Ascending aorta (tissue), 2 donors: ENCODE results near the gene FOXC1. TPM values are rescaled to one million over a fixed set of nuclear protein-coding genes. Genes with fewer than 3 reads are reported as not detected.

Experiments used
- DNase-seq, 2 donors: peaks; one replicate each; pipeline ENCODE4 v3.0.0-alpha.2; 2019; ENCODE audit warnings: low spot score in 2 of 2
- H3K27ac ChIP-seq, 2 donors: fragments of 200-600 bp; sonication (generic); one replicate each; pipeline ENCODE4 v1.5.1; 2016 to 2017; ENCODE audit warnings: mild to moderate bottlenecking in 1 of 2
- H3K27me3 ChIP-seq: fragments of 200-600 bp; sonication (generic); one replicate; pipeline ENCODE4 v1.5.1; 2017
- H3K36me3 ChIP-seq, 2 donors: fragments of 200-600 bp; sonication (generic); one replicate each; pipeline ENCODE4 v1.5.1; 2016
- H3K4me1 ChIP-seq, 2 donors: fragments of 200-600 bp; sonication (generic); one replicate each; pipeline ENCODE4 v1.5.1; 2016 to 2017; ENCODE audit warnings: mild to moderate bottlenecking in 1 of 2
- H3K4me3 ChIP-seq, 2 donors: fragments of 200-600 bp; sonication (generic); one replicate each; pipeline ENCODE4 v1.5.1; 2016 to 2017; ENCODE audit warnings: mild to moderate bottlenecking in 1 of 2
- H3K9me3 ChIP-seq, 2 donors: fragments of 200-600 bp; sonication (generic); one replicate each; pipeline ENCODE4 v1.5.1; 2016
- CTCF ChIP-seq, 3 experiments: fragments of 200-600 bp in 2 of 3; fragments of 450-650 bp in 1 of 3; sonication (generic) in 2 of 3; IDR thresholded peaks; one replicate each; pipeline ENCODE4 v1.5.1; 2016 to 2019; ENCODE audit warnings: antibody characterized with exemption in 3 of 3, mild to moderate bottlenecking in 1 of 3, moderate library complexity in 1 of 3
- intact Hi-C: fragments of 100-400 bp; cut with DNase I; formaldehyde crosslinking; loops from one replicate; pipeline ENCODE4 v1.15.1; 2023
- total RNA-seq: library from RNA; depleted of rRNA; stranded (reverse); fragments of >200 nt; gene quantifications from one replicate; pipeline ENCODE4 v1.1.0, GENCODE V29; 2016

Gene FOXC1
- total RNA-seq, 1 donor from 2014 or later, result 125 TPM

- Histone ChIP-seq H3K4me1 (peaks cover 2 to 28% of the 10 kb centered on the region in 2 donors), H3K9me3 (no peaks in the 10 kb centered on the region), H3K4me3 (peak overlapping the region in 1 of 2 donors; percentile 94), H3K27me3 (no peaks in the 10 kb centered on the region), H3K36me3 (no peaks in the 10 kb centered on the region), H3K27ac (peak overlapping the region; percentile 96 to 100)
- no peak for DNase-seq
- no peak for TF ChIP-seq CTCF (IDR thresholded peaks at IDR 0.05)
- intact Hi-C loops, result loop anchor here (5.0 kb wide), 1 partner anchor 189 kb away; no protein-coding TSS in a partner anchor
Observed at GRCh38 chr6:1627827-1628560, 18.3 kb downstream of the FOXC1 start.

- H3K27ac ChIP-seq, result peak overlapping the region; percentile 96 to 100
- intact Hi-C loops, result loop anchor here (5.0 kb wide), 1 partner anchor 188 kb away; no protein-coding TSS in a partner anchor
- no peak for TF ChIP-seq CTCF (IDR thresholded peaks at IDR 0.05)
- H3K9me3 ChIP-seq, result no peaks in the 10 kb centered on the region
- DNase-seq, result no peak
- no peaks in the 10 kb centered on the region for H3K27me3 ChIP-seq
- peaks cover under 1 to 30% of the 10 kb centered on the region in 2 donors for H3K4me1 ChIP-seq
- H3K36me3 ChIP-seq, result no peaks in the 10 kb centered on the region
- H3K4me3 ChIP-seq, result peak overlapping the region in 1 of 2 donors; percentile 94
Observed at GRCh38 chr6:1629316-1629715, 19.6 kb downstream of the FOXC1 start.

GRCh38 chr6:1630212-1630770, 20.6 kb downstream of the FOXC1 start:
- TF ChIP-seq CTCF (IDR thresholded peaks at IDR 0.05), result no peak
- peaks cover 3 to 39% of the 10 kb centered on the region in 2 donors for H3K4me1 ChIP-seq
- H3K4me3 ChIP-seq, result no peak overlapping the region
- no peaks in the 10 kb centered on the region for H3K27me3 ChIP-seq
- intact Hi-C loops, result no loop called here
- peak overlapping the region in 1 of 2 donors; percentile 24 for H3K27ac ChIP-seq
- no peaks in the 10 kb centered on the region for H3K36me3 ChIP-seq
- DNase-seq, result peak in 1 of 2 donors; percentile 60
- no peaks in the 10 kb centered on the region for H3K9me3 ChIP-seq

- Histone ChIP-seq H3K27me3 (no peaks in the 10 kb centered on the region), H3K9me3 (no peaks in the 10 kb centered on the region), H3K4me3 (no peak overlapping the region), H3K27ac (no peak overlapping the region), H3K36me3 (no peaks in the 10 kb centered on the region), H3K4me1 (peaks cover 3 to 43% of the 10 kb centered on the region in 2 donors)
- no peak for TF ChIP-seq CTCF (IDR thresholded peaks at IDR 0.05)
- intact Hi-C loops, result no loop called here
- DNase-seq, result peak in 1 of 2 donors; percentile 75
Observed at GRCh38 chr6:1630771-1631217, 21.1 kb downstream of the FOXC1 start.

GRCh38 chr6:1631251-1631650, 21.5 kb downstream of the FOXC1 start:
- Histone ChIP-seq H3K4me1 (peaks cover 3 to 46% of the 10 kb centered on the region in 2 donors), H3K27me3 (no peaks in the 10 kb centered on the region)
- DNase-seq, result no peak

More at GRCh38 chr6:1631251-1631650, 21.5 kb downstream of the FOXC1 start:
- intact Hi-C loops, result no loop called here
- Histone ChIP-seq H3K4me3 (no peak overlapping the region), H3K9me3 (no peaks in the 10 kb centered on the region), H3K36me3 (no peaks in the 10 kb centered on the region), H3K27ac (no peak overlapping the region)
- no peak for TF ChIP-seq CTCF (IDR thresholded peaks at IDR 0.05)
